H1 (cell line): ENCODE measurements around the gene GSTO1. TPM values are rescaled to one million over a fixed set of nuclear protein-coding genes. Genes with fewer than 3 reads are reported as not detected.

Experiments used
- CBX8 ChIP-seq: fragments of 300-800, 300-1000 bp; sonication (generic); IDR thresholded peaks from 2 replicates; pipeline ENCODE4 v1.7.1; 2016; ENCODE audit warnings: low read depth, low read length, borderline replicate concordance
- CHD2 ChIP-seq: IDR thresholded peaks from 2 replicates; pipeline ENCODE4 v1.6.1; 2012; ENCODE audit warnings: low read length, improper control_type of control experiment
- GTF2F1 ChIP-seq: IDR thresholded peaks from 2 replicates; pipeline ENCODE4 v1.6.1; 2012; ENCODE audit warnings: low read depth, low read length, improper control_type of control experiment, borderline replicate concordance
- HDAC2 ChIP-seq, 2 experiments: fragments of 300-600 bp in 1 of 2; sonication (generic) in 1 of 2; IDR thresholded peaks; 2 replicates each; pipeline ENCODE4 v1.6.1; 2011 to 2012; ENCODE audit warnings: low read depth in 2 of 2, low read length in 2 of 2, mild to moderate bottlenecking in 2 of 2, moderate library complexity in 2 of 2, borderline replicate concordance in 1 of 2, inconsistent platforms in 1 of 2
- JUND ChIP-seq: IDR thresholded peaks from 2 replicates; pipeline ENCODE4 v1.6.1; 2011; ENCODE audit warnings: mild to moderate bottlenecking, improper control_type of control experiment, low read length
- SIN3A ChIP-seq, 2 experiments: IDR thresholded peaks in 1 of 2; conservative IDR thresholded peaks in 1 of 2; 2 replicates each; pipeline ENCODE4 v1.6.1; 2011 to 2012; ENCODE audit warnings: low read length in 2 of 2, improper control_type of control experiment in 1 of 2, low read depth in 1 of 2, mild to moderate bottlenecking in 1 of 2
- TAF7 ChIP-seq: optimal IDR thresholded peaks from 2 replicates; pipeline ENCODE3; 2011; ENCODE audit warnings: low read depth, mild to moderate bottlenecking, inconsistent platforms, low read length, moderate library complexity, borderline replicate concordance
- polyA plus RNA-seq, 7 experiments: library from polyadenylated mRNA; depleted of rRNA in 3 of 7; stranded (reverse) in 5 of 7; unstranded in 2 of 7; fragments of >200 nt in 5 of 7; fragments of 200-250 nt in 2 of 7; gene quantifications; 1 replicate in 5 of 7; 2 replicates in 1 of 7; 4 replicates in 1 of 7; pipeline versions ENCODE4 v1.2.1 to v1.2.3, GENCODE V29; 2011 to 2013; ENCODE audit warnings: missing spikeins in 2 of 7, mixed read lengths in 2 of 7
- total RNA-seq: library from RNA; stranded (reverse); fragmentation: NEBNext Ultra II Directional; extraction: Animal tissue kit (Norgen Biotek cat#: 25700); gene quantifications from 2 replicates; pipeline ENCODE4 v1.2.1, GENCODE V29; 2021
- TF ChIP-seq, protein P1 (sequence below): fragments of 300-600 bp; sonication (generic); IDR thresholded peaks from 2 replicates; pipeline ENCODE4 v1.7.1; 2012; ENCODE audit warnings: low read length, moderate library complexity, mild to moderate bottlenecking, inconsistent platforms; ENCODE audit not compliant: insufficient replicate concordance
- TF ChIP-seq, protein P2 (sequence below): IDR thresholded peaks from 2 replicates; pipeline ENCODE4 v1.6.1; 2011; ENCODE audit warnings: low read depth, mild to moderate bottlenecking, low read length; ENCODE audit not compliant: insufficient read depth

The GSTO1 gene
- total and polyA plus RNA-seq, 2 of the 8 experiments (the other 6 are each of a cell fraction or from before 2014, with no cell fraction given) = 22.4 to 32.5 TPM

DNA sequence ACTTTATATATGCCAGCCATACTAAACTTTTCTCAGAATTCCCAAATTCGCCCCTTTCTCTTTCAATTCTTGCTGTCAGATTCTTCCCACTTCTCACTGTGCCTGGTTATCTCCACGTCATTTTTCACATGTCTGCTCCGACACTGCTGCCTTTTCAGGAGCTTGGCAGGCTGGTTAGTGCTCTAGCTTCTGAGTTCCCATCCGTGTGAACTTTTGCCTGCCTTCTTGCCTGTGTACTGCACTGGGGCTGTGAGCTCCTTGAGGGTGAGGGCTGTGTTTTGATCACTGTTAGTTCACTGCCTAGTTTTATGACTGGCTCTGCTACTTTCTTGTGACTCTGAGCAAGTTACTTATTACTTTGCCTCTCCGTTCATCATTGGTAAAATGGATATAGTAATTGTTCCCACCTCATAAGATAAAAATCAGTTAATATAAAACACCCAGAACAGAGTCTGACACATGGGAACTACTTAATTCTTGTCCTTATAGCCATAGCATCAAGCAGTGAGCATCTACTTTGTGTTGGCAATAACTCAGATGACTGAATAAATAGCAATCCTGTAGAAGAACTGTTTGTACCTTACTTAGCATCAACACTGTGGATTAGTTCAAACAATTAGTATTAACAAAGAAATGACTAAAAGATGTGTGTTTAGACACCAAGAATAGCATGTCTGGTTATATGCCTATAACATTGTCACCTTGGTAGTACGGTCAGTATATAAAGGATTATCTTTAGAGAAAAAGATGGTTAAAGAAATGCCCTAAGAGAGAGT lies 5.5 kb downstream of the GSTO1 start (continued):
- TF ChIP-seq, protein P1, sequence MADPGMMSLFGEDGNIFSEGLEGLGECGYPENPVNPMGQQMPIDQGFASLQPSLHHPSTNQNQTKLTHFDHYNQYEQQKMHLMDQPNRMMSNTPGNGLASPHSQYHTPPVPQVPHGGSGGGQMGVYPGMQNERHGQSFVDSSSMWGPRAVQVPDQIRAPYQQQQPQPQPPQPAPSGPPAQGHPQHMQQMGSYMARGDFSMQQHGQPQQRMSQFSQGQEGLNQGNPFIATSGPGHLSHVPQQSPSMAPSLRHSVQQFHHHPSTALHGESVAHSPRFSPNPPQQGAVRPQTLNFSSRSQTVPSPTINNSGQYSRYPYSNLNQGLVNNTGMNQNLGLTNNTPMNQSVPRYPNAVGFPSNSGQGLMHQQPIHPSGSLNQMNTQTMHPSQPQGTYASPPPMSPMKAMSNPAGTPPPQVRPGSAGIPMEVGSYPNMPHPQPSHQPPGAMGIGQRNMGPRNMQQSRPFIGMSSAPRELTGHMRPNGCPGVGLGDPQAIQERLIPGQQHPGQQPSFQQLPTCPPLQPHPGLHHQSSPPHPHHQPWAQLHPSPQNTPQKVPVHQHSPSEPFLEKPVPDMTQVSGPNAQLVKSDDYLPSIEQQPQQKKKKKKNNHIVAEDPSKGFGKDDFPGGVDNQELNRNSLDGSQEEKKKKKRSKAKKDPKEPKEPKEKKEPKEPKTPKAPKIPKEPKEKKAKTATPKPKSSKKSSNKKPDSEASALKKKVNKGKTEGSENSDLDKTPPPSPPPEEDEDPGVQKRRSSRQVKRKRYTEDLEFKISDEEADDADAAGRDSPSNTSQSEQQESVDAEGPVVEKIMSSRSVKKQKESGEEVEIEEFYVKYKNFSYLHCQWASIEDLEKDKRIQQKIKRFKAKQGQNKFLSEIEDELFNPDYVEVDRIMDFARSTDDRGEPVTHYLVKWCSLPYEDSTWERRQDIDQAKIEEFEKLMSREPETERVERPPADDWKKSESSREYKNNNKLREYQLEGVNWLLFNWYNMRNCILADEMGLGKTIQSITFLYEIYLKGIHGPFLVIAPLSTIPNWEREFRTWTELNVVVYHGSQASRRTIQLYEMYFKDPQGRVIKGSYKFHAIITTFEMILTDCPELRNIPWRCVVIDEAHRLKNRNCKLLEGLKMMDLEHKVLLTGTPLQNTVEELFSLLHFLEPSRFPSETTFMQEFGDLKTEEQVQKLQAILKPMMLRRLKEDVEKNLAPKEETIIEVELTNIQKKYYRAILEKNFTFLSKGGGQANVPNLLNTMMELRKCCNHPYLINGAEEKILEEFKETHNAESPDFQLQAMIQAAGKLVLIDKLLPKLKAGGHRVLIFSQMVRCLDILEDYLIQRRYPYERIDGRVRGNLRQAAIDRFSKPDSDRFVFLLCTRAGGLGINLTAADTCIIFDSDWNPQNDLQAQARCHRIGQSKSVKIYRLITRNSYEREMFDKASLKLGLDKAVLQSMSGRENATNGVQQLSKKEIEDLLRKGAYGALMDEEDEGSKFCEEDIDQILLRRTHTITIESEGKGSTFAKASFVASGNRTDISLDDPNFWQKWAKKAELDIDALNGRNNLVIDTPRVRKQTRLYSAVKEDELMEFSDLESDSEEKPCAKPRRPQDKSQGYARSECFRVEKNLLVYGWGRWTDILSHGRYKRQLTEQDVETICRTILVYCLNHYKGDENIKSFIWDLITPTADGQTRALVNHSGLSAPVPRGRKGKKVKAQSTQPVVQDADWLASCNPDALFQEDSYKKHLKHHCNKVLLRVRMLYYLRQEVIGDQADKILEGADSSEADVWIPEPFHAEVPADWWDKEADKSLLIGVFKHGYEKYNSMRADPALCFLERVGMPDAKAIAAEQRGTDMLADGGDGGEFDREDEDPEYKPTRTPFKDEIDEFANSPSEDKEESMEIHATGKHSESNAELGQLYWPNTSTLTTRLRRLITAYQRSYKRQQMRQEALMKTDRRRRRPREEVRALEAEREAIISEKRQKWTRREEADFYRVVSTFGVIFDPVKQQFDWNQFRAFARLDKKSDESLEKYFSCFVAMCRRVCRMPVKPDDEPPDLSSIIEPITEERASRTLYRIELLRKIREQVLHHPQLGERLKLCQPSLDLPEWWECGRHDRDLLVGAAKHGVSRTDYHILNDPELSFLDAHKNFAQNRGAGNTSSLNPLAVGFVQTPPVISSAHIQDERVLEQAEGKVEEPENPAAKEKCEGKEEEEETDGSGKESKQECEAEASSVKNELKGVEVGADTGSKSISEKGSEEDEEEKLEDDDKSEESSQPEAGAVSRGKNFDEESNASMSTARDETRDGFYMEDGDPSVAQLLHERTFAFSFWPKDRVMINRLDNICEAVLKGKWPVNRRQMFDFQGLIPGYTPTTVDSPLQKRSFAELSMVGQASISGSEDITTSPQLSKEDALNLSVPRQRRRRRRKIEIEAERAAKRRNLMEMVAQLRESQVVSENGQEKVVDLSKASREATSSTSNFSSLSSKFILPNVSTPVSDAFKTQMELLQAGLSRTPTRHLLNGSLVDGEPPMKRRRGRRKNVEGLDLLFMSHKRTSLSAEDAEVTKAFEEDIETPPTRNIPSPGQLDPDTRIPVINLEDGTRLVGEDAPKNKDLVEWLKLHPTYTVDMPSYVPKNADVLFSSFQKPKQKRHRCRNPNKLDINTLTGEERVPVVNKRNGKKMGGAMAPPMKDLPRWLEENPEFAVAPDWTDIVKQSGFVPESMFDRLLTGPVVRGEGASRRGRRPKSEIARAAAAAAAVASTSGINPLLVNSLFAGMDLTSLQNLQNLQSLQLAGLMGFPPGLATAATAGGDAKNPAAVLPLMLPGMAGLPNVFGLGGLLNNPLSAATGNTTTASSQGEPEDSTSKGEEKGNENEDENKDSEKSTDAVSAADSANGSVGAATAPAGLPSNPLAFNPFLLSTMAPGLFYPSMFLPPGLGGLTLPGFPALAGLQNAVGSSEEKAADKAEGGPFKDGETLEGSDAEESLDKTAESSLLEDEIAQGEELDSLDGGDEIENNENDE = no peak
- TF ChIP-seq HDAC2 (IDR thresholded peaks at IDR 0.05; ENCODE audit: borderline replicate concordance in 1 of 2, low read depth in 2 of 2, low read length in 2 of 2) (no peak), CHD2 (no peak), GTF2F1 (no peak), CBX8 (no peak), TAF7 (no peak), JUND (no peak), SIN3A (conservative IDR thresholded peaks at IDR 0.05 in 1 of 2, IDR thresholded peaks at IDR 0.05 in 1 of 2; ENCODE audit: low read depth in 1 of 2, low read length in 2 of 2) (no peak)
- TF ChIP-seq, protein P2, sequence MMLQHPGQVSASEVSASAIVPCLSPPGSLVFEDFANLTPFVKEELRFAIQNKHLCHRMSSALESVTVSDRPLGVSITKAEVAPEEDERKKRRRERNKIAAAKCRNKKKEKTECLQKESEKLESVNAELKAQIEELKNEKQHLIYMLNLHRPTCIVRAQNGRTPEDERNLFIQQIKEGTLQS = no peak
